Activated CD4-positive, alpha-beta T cell treated with anti-CD3 and anti-CD28 coated beads, Interleukin-2, amount 50 U/mL, for 24 hours (primary cell): ENCODE results near the gene TASP1.

ENCODE experiments used
- DNase-seq, 2 donors: peaks; one replicate each; pipeline ENCODE4 v3.0.0-alpha.2; 2020; ENCODE audit warnings: low read depth in 1 of 2, low spot score in 1 of 2

The TASP1 gene

GRCh38 chr20:13447385-13448180 lies 191.1 kb downstream of the TASP1 start:
- DNase-seq = no peak

DNA sequence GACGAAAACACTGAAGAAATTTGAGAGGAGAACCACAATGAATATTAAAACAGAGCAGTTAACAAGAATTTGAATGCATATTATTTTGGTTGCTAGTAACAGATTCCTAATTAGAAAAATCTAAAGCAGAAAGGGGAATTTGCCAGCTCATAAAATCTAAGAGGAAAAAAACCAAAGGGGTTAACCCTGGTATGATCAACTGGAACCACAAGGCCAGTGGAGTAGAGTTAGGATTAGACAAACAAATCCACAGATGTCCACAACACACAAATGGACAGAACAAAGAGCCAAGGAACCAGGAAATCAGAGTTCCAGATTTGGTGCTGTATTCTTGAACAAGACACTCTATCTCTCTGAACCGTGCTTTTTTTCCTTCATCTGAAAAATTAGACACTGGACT lies 195.0 kb downstream of the TASP1 start:
- DNase-seq = no peak

GRCh38 chr20:13442986-13443385 lies 195.7 kb downstream of the TASP1 start:
- no peak for DNase-seq

DNA sequence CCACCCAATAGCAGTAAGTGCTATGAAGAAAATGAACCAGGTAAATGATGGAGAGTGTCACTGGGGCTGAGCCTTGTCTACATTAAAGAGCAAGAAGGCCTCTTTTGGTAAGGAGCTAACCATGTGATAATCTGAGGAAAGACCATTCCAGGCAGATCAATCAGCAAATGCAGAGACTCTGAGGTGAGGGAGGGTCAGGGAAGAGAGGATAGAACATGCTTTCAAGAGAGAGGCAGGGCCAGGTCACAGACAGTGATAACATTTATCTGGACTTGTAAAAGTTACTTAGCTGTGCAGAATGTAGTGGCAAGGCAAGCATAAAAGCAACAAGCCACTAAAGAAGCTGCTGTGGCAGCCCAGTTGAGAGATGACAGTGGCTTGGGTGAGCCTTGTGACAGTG lies 197.3 kb downstream of the TASP1 start:
- DNase-seq = no peak

DNA sequence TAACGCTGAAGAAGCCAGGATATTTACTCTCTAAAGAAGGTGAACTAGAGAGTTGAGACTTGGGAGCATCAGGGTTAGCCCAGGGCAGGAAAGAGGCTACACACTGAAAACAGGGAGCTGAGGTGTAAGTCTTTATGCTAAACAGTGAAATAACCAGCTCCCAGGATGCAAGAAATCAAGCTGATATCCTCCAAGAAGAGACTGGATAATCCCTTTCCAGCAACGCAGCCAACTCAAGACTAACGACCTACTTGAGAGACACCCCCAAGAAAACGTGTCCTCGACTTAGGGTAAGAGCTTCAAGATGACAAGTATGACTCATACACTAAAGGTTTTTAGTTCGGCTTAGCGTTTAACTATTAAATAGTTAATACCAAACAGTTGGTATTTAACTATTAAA lies 202.2 kb downstream of the TASP1 start:
- no peak for DNase-seq

GRCh38 chr20:13432126-13432525 lies 206.6 kb downstream of the TASP1 start:
- DNase-seq = no peak

GRCh38 chr20:13430346-13431002 lies 208.3 kb downstream of the TASP1 start:
- no peak for DNase-seq

DNA sequence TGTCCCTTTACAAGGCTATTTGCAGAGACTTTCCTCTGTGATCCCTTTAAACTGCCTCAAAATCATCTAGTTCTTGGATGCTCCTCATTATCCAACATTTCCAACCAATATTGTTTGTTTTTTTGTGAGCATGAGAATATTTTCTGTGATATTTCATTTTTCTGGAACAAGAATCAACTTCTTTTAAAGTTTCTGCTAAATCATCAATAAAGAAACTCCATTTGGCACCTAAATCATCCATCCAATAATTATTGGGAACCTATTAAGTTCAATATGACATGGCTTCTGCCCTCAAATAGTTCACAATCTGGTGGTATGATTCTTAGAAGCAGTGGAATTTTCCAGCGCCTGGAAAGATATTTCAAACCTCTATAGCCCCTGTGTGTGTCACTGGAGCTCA lies 210.0 kb downstream of the TASP1 start:
- no peak for DNase-seq

DNA sequence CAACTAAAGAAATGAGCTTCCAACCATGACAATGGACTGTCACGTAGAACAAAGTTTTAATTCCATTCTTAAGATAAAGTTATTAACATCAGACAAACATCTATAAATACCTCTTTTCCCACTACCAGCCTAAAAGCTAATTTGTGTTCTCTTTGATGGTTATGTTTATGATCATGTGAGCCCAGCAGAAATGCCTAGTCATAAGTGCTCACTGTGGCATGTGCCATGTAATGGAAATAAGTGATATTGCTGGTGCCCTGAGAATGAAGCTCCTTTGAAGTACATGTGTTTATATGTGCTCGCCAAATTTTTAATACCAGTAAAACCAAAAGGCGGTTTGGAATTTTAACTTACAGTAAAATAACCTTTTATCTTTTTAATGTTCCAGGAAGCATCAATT lies 211.9 kb downstream of the TASP1 start:
- no peak for DNase-seq

GRCh38 chr20:13425381-13426135 lies 213.2 kb downstream of the TASP1 start:
- DNase-seq = no peak

DNA sequence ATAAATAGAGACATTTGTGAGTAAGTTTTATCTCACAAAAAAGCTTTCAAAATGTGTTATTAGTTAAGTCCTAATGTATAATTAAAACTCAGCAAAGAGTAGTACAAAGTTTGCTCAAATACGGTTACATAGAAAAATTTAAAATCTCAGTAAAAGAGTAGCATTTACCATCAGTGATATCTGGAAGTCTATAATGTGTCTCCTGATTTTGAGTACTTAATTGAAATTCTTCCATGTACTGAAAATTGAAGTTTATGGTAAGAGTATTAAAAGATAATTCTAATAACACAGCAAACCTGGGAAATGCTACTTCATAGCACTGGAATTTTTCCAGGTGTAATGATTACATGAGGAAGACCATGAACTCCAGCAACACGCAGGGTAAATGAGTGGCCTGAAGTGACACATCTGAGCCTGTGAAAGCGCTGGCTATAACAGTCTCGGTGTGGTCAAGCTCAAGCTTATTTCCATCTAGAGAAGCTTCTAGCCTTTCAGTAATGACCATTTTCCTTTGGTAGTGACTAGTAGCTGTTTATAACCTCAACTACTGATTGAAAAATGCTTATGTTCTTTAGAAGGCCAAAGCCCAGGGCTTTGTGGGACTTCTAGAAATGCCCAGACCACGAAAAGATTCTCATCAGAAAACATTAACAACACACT lies 214.4 kb downstream of the TASP1 start:
- no peak for DNase-seq

DNA sequence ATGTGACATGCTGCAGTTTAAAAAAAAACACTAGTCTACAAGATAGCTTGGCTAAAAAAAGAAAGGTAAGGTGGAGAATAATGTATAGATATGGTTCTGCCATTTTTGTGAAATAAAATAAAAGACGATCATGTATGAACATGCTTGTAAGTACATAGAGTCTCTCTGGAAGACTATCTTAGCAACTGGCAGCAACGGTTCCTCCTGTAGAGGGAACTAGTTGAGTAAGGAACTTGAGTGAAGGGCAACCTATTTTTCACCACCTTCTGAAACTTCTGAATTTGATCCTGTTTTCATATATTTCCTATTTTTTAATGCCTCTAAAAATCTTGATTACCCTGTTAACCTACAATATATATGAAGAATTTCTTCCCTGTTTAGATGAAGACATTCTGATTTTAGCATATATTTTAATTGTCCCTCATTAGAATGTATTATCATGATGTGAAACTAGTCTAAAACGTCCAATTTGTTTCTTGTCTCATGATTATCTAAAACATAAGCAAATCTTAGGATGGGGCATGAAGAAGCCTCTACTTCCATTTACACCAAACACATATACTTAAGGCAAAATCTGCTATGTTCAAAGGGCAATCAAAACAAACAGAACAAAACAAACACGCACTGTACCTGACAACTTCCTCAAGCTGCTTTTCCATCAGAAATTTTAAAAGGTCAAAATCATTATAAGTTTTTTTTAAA lies 215.1 kb downstream of the TASP1 start:
- no peak for DNase-seq

- no peak for DNase-seq
Observed at GRCh38 chr20:13422637-13423036, 216.1 kb downstream of the TASP1 start.

- DNase-seq = no peak
Observed at GRCh38 chr20:13420625-13421024, 218.1 kb downstream of the TASP1 start.

DNA sequence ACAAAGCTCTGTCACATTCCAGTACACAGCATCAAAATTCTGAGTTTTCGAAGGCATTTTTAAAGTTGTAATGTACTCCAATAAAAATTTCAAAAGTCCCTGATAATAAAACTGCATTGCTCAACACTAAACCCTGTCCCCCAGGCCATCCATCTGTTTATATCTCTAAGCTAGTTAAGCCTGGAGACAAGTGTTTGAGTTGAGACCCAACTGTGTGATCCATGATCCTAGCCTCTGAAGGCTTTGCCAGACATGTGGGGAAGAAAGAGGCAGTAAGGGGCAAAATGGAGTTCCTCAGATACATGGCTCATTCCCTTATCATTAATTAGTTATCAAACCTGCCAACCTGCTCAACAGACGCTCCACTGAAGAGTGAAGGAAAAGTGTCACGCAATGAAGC lies 219.3 kb downstream of the TASP1 start:
- no peak for DNase-seq

GRCh38 chr20:13418263-13419229 lies 220.2 kb downstream of the TASP1 start:
- DNase-seq = no peak

- DNase-seq = no peak
Observed at GRCh38 chr20:13416531-13416930, 222.2 kb downstream of the TASP1 start.

- no peak for DNase-seq
Observed at GRCh38 chr20:13412806-13413445, 225.8 kb downstream of the TASP1 start.

DNA sequence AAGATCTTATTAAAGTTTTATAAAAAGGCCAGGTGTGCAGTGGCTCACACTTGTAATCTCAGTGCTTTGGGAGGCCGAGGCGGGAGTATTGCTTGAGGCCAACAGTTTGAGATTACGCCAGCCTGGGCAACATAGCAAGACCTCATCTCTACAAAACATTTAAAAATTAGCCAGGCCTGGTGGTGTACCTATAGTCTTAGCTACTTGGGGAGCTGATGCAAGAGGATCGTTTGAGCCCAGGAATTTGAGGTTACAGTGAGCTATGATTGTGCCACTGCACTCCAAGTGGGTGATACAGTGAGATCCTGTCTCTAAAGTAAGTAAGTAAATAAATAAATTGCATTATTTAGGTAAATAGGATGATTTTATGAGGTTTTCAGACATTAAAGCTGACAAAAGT lies 234.4 kb downstream of the TASP1 start:
- DNase-seq = no peak
